ENCODE results near the gene CDH1. TPM values are rescaled to one million over a fixed set of nuclear protein-coding genes. Genes with fewer than 3 reads are reported as not detected.

CDH1 gene
- total and polyA plus RNA-seq, 12 donors = 0.11 to 1.2 (median 0.40) TPM; not detected in 3

- no peak overlapping the region for H3K4me3 ChIP-seq
- H3K9me3 ChIP-seq (replicated peaks in 1 of 3) = no peaks in the 10 kb centered on the region
- no peak overlapping the region for H3K27ac ChIP-seq
- TF ChIP-seq POLR2A (IDR thresholded peaks at IDR 0.05) (no peak), CTCF (IDR thresholded peaks at IDR 0.05) (no peak)
- no peak for DNase-seq
- peaks cover 3% of the 10 kb centered on the region for H3K27me3 ChIP-seq
- 47 to 51% (median 49%) methylated on average over 6 of the region's 6 CpGs for WGBS, 4 donors
- no peaks in the 10 kb centered on the region for H3K36me3 ChIP-seq (replicated peaks in 1 of 2)
- no peaks in the 10 kb centered on the region for H3K4me1 ChIP-seq (replicated peaks in 1 of 2)
- intact Hi-C loops (cut with DNase I) = no loop called here
Observed at GRCh38 chr16:68762996-68763756, 26.1 kb downstream of the CDH1 start.

GRCh38 chr16:68764862-68765261, 27.8 kb downstream of the CDH1 start:
- Histone ChIP-seq H3K9me3 (replicated peaks in 1 of 3) (no peaks in the 10 kb centered on the region), H3K27ac (no peak overlapping the region), H3K27me3 (peaks cover 3% of the 10 kb centered on the region), H3K4me3 (no peak overlapping the region), H3K36me3 (replicated peaks in 1 of 2) (no peaks in the 10 kb centered on the region), H3K4me1 (replicated peaks in 1 of 2) (no peaks in the 10 kb centered on the region)
- DNase-seq = no peak
- intact Hi-C loops (cut with DNase I) = no loop called here
- TF ChIP-seq CTCF (IDR thresholded peaks at IDR 0.05) = no peak
- TF ChIP-seq POLR2A (IDR thresholded peaks at IDR 0.05) = no peak
- 83 to 91% (median 87%) methylated on average over 8 of the region's 8 CpGs for WGBS, 4 donors

- no peak for DNase-seq
- 59 to 78% (median 68%) methylated on average over 1 of the region's 1 CpG for WGBS, 4 donors
- TF ChIP-seq CTCF (IDR thresholded peaks at IDR 0.05) = no peak
- TF ChIP-seq POLR2A (IDR thresholded peaks at IDR 0.05) = no peak
- no peak overlapping the region for H3K27ac ChIP-seq
- no peak overlapping the region for H3K4me3 ChIP-seq
- intact Hi-C loops (cut with DNase I) = no loop called here
- H3K36me3 ChIP-seq (replicated peaks in 1 of 2) = no peaks in the 10 kb centered on the region
- no peaks in the 10 kb centered on the region for H3K27me3 ChIP-seq
- no peaks in the 10 kb centered on the region for H3K4me1 ChIP-seq (replicated peaks in 1 of 2)
- H3K9me3 ChIP-seq (replicated peaks in 1 of 3) = no peaks in the 10 kb centered on the region
Observed at GRCh38 chr16:68767581-68767980, 30.5 kb downstream of the CDH1 start.

- TF ChIP-seq CTCF (IDR thresholded peaks at IDR 0.05) (no peak), POLR2A (IDR thresholded peaks at IDR 0.05) (no peak)
- no peak for DNase-seq
- Histone ChIP-seq H3K27ac (no peak overlapping the region), H3K4me1 (replicated peaks in 1 of 2) (no peaks in the 10 kb centered on the region), H3K9me3 (replicated peaks in 1 of 3) (no peaks in the 10 kb centered on the region), H3K36me3 (replicated peaks in 1 of 2) (no peaks in the 10 kb centered on the region), H3K27me3 (no peaks in the 10 kb centered on the region), H3K4me3 (no peak overlapping the region)
- 79 to 93% (median 87%) methylated on average over 7 of the region's 7 CpGs for WGBS, 4 donors
- intact Hi-C loops (cut with DNase I) = no loop called here
Observed at GRCh38 chr16:68768175-68768574, 31.1 kb downstream of the CDH1 start.

All from adrenal gland (tissue), 12 donors.